H9 (cell line): ENCODE results near the gene FAM32A. TPM values are rescaled to one million over a fixed set of nuclear protein-coding genes. Genes with fewer than 3 reads are reported as not detected.
A peak's percentile ranks its signal among the peaks of the same experiment; 100 is the strongest.

ENCODE experiments used
- DNase-seq: peaks from one replicate; pipeline ENCODE4 v3.0.0-alpha.2; 2017
- H2AFZ ChIP-seq: one replicate; pipeline ENCODE4 v1.6.1; 2013; ENCODE audit warnings: mild to moderate bottlenecking, low read length, control low read depth, moderate library complexity
- H2AK5ac ChIP-seq: 2 replicates; pipeline ENCODE4 v1.6.1; 2013; ENCODE audit warnings: low read length, control low read depth, mixed read lengths; ENCODE audit not compliant: insufficient read length
- H2BK120ac ChIP-seq: one replicate; pipeline ENCODE4 v1.6.1; 2013; ENCODE audit warnings: low read depth, mild to moderate bottlenecking, low read length, control low read depth, inconsistent platforms; ENCODE audit not compliant: poor library complexity, severe bottlenecking
- H2BK12ac ChIP-seq: 2 replicates; pipeline ENCODE4 v1.6.1; 2013; ENCODE audit warnings: low read length, control low read depth, mixed read lengths, low read depth; ENCODE audit not compliant: insufficient read length
- H2BK15ac ChIP-seq: 2 replicates; pipeline ENCODE4 v1.6.1; 2013; ENCODE audit warnings: low read depth, low read length, control low read depth
- H2BK20ac ChIP-seq: one replicate; pipeline ENCODE4 v1.6.1; 2013; ENCODE audit warnings: low read depth, mild to moderate bottlenecking, low read length, control low read depth, inconsistent platforms; ENCODE audit not compliant: poor library complexity, severe bottlenecking
- H2BK5ac ChIP-seq: 2 replicates; pipeline ENCODE4 v1.6.1; 2013; ENCODE audit warnings: low read length, control low read depth, mixed read lengths; ENCODE audit not compliant: insufficient read length
- H3K14ac ChIP-seq: 2 replicates; pipeline ENCODE4 v1.6.1; 2013; ENCODE audit warnings: low read length, control low read depth; ENCODE audit not compliant: insufficient read depth
- H3K18ac ChIP-seq: 2 replicates; pipeline ENCODE4 v1.6.1; 2013; ENCODE audit warnings: low read depth, mild to moderate bottlenecking, mixed read lengths, low read length, control low read depth; ENCODE audit not compliant: insufficient read length
- H3K23ac ChIP-seq: 2 replicates; pipeline ENCODE4 v1.6.1; 2013; ENCODE audit warnings: low read length, control low read depth, mixed read lengths, low read depth; ENCODE audit not compliant: insufficient read length
- H3K23me2 ChIP-seq: 2 replicates; pipeline ENCODE4 v1.6.1; 2013; ENCODE audit warnings: low read depth, mild to moderate bottlenecking, mixed read lengths, low read length, control low read depth; ENCODE audit not compliant: insufficient read length, poor library complexity, severe bottlenecking
- H3K27ac ChIP-seq: 2 replicates; pipeline ENCODE4 v1.5.1; 2013; ENCODE audit warnings: low read length, control low read depth, mixed read lengths, low read depth; ENCODE audit not compliant: insufficient read length
- H3K27me3 ChIP-seq: 2 replicates; pipeline ENCODE4 v1.6.1; 2013; ENCODE audit warnings: low read length, control low read depth, inconsistent platforms; ENCODE audit not compliant: insufficient read depth
- H3K4ac ChIP-seq: 2 replicates; pipeline ENCODE4 v1.6.1; 2013; ENCODE audit warnings: low read depth, mild to moderate bottlenecking, control low read depth, inconsistent platforms, low read length, moderate library complexity
- H3K4me1 ChIP-seq: 2 replicates; pipeline ENCODE4 v1.6.1; 2013; ENCODE audit warnings: low read length, control low read depth, inconsistent platforms; ENCODE audit not compliant: insufficient read depth
- H3K4me2 ChIP-seq: 2 replicates; pipeline ENCODE4 v1.6.1; 2013; ENCODE audit warnings: low read length, control low read depth, mixed read lengths; ENCODE audit not compliant: insufficient read length, insufficient read depth
- H3K56ac ChIP-seq: 2 replicates; pipeline ENCODE4 v1.6.1; 2013; ENCODE audit warnings: low read depth, mild to moderate bottlenecking, mixed read lengths, low read length, control low read depth; ENCODE audit not compliant: insufficient read length
- H3K79me1 ChIP-seq: 2 replicates; pipeline ENCODE4 v1.6.1; 2013; ENCODE audit warnings: low read depth, mild to moderate bottlenecking, moderate library complexity, low read length, control low read depth, inconsistent platforms; ENCODE audit not compliant: insufficient read depth, poor library complexity, severe bottlenecking
- H3K79me2 ChIP-seq: 2 replicates; pipeline ENCODE4 v1.6.1; 2013; ENCODE audit warnings: low read length, control low read depth, inconsistent platforms; ENCODE audit not compliant: insufficient read depth
- H3K9ac ChIP-seq: 2 replicates; pipeline ENCODE4 v1.6.1; 2013; ENCODE audit warnings: low read length, control low read depth, mixed read lengths; ENCODE audit not compliant: insufficient read length; ENCODE audit errors: extremely low read depth
- H3K9me3 ChIP-seq: one replicate; pipeline ENCODE4 v1.6.1; 2013; ENCODE audit warnings: low read depth, low read length, inconsistent platforms; ENCODE audit not compliant: control insufficient read depth
- H3T11ph ChIP-seq: one replicate; pipeline ENCODE4 v1.6.1; 2013; ENCODE audit warnings: mild to moderate bottlenecking, low read length, control low read depth, inconsistent platforms
- H4K20me1 ChIP-seq: one replicate; pipeline ENCODE4 v1.6.1; 2013; ENCODE audit not compliant: control insufficient read depth, insufficient read length, insufficient read depth
- H4K5ac ChIP-seq: 2 replicates; pipeline ENCODE4 v1.6.1; 2013; ENCODE audit warnings: low read depth, mild to moderate bottlenecking, mixed read lengths, low read length, control low read depth; ENCODE audit not compliant: insufficient read length
- H4K8ac ChIP-seq: replicated peaks from 2 replicates; pipeline ENCODE4 v1.6.1; 2013; ENCODE audit warnings: low read length, control low read depth, mixed read lengths, low read depth; ENCODE audit not compliant: insufficient read length
- H4K91ac ChIP-seq: 2 replicates; pipeline ENCODE4 v1.6.1; 2013; ENCODE audit warnings: low read depth, mild to moderate bottlenecking, moderate library complexity, mixed read lengths, low read length, control low read depth; ENCODE audit not compliant: insufficient read length
- H3K27ac Mint-ChIP-seq, 3 experiments: 2 replicates in 2 of 3; 3 replicates in 1 of 3; pipeline ENCODE4 v1.8.0; 2020 to 2021; ENCODE audit warnings: mixed read lengths in 3 of 3, mild to moderate bottlenecking in 1 of 3, moderate library complexity in 1 of 3
- H3K27me3 Mint-ChIP-seq: 2 replicates; pipeline ENCODE4 v1.8.0; 2021; ENCODE audit warnings: low read depth, mild to moderate bottlenecking, moderate library complexity, mixed read lengths
- H3K36me3 Mint-ChIP-seq, 3 experiments: 2 replicates in 2 of 3; 3 replicates in 1 of 3; pipeline ENCODE4 v1.8.0; 2020 to 2021; ENCODE audit warnings: low read depth in 3 of 3, mixed read lengths in 3 of 3; ENCODE audit not compliant: insufficient read depth in 1 of 3
- H3K4me1 Mint-ChIP-seq, 2 experiments: 2 replicates each; pipeline ENCODE4 v1.8.0; 2020; ENCODE audit warnings: mixed read lengths in 2 of 2
- H3K4me3 Mint-ChIP-seq, 2 experiments: 2 replicates in 1 of 2; 3 replicates in 1 of 2; pipeline ENCODE4 v1.8.0; 2020 to 2021; ENCODE audit warnings: mild to moderate bottlenecking in 2 of 2, mixed read lengths in 2 of 2, moderate library complexity in 1 of 2
- H3K9me3 Mint-ChIP-seq, 2 experiments: 2 replicates in 1 of 2; 3 replicates in 1 of 2; pipeline ENCODE4 v1.8.0; 2020; ENCODE audit warnings: mild to moderate bottlenecking in 2 of 2, mixed read lengths in 2 of 2, moderate library complexity in 1 of 2
- WGBS: extraction: QIAGEN DNeasy Blood & Tissue Kit; methylation state at CpG from one replicate; pipeline ENCODE4 v1.1.7; 2013; ENCODE audit warnings: missing lambda C conversion rate, low lambda C conversion rate, mixed read lengths; ENCODE audit not compliant: insufficient read length; ENCODE audit errors: extremely low coverage; 5-methylcytosine and 5-hydroxymethylcytosine counted together
- total RNA-seq: library from RNA; stranded (reverse); gene quantifications from 2 replicates; pipeline ENCODE4 v1.2.1, GENCODE V29; 2021
- TF ChIP-seq, protein P1 (sequence below): fragments of 200-600 bp; sonication (generic); conservative IDR thresholded peaks from 3 replicates; pipeline ENCODE4 v1.8.0; 2021; ENCODE audit warnings: antibody characterized with exemption, mild to moderate bottlenecking

FAM32A gene
- total RNA-seq, 1 experiment from 2014 or later: 91.9 TPM

DNA sequence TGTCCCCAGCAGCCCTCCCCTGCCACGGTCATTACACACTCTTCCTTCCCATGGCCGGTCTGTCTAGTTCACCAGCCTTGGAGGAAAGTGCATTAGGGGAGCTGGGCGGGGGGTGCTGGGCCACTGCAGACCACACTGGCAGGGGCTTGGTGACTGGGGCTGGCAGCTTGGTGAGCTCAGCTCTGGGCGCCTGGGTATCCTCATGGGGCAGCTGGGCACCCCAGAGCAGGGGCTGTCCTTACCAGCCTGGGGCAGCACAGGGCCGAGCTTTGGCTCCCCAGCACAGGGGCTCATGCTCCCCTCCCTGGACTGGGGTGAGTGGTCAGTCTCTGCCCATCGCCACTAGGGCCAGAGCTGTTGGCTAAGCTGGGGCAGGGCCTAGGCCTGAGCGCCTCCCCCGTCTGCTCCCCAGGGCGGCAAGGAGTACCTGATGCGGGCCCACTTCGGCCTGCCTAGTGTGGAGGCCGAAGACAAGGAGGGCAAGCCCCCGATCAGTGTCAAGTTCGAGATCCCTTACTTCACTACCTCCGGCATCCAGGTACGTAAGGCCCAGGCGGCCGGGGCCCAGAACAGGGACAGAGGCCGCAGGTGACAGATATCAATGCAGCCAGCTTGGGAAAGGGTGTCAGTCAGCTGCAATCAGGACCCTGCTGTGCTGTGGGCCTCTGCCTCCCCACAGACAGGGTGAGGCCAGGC, 48.0 kb downstream of the FAM32A start:
- Histone ChIP-seq H4K91ac (no peak overlapping the region), H3K14ac (no peak overlapping the region), H2BK15ac (no peak overlapping the region), H2AFZ (no peak overlapping the region), H3T11ph (no peak overlapping the region), H3K4me2 (no peak overlapping the region), H2AK5ac (no peak overlapping the region), H3K27me3 (no peaks in the 10 kb centered on the region), H2BK5ac (no peak overlapping the region), H3K79me2 (no peaks in the 10 kb centered on the region), H4K20me1 (no peaks in the 10 kb centered on the region), H3K23me2 (no peaks in the 10 kb centered on the region), H3K56ac (no peak overlapping the region), H3K9ac (no peak overlapping the region), H3K4ac (no peak overlapping the region), H2BK120ac (no peak overlapping the region), H4K5ac (no peak overlapping the region), H4K8ac (no peak overlapping the region), H3K18ac (no peak overlapping the region), H3K4me1 (no peaks in the 10 kb centered on the region), H2BK20ac (no peak overlapping the region), H3K23ac (no peak overlapping the region), H3K79me1 (no peaks in the 10 kb centered on the region), H3K9me3 (no peaks in the 10 kb centered on the region), H2BK12ac (no peak overlapping the region), H3K27ac (no peak overlapping the region)
- Mint-ChIP-seq H3K4me3 (no peak overlapping the region), H3K4me1 (no peaks in the 10 kb centered on the region), H3K36me3 (peaks cover 3 to 28% (median 18%) of the 10 kb centered on the region in 3 experiments; a peak in 6 of 7 replicates), H3K9me3 (no peaks in the 10 kb centered on the region; a peak in 1 of 5 replicates), H3K27me3 (peaks cover 2% of the 10 kb centered on the region; the same call in 1 of the 2 replicates), H3K27ac (peak overlapping the region in 1 of 3 experiments; percentile 96; a peak in 2 of 7 replicates)
- no peak for DNase-seq
- WGBS: no CpG with 5 or more reads among the region's 19 CpGs
- TF ChIP-seq, protein P1, sequence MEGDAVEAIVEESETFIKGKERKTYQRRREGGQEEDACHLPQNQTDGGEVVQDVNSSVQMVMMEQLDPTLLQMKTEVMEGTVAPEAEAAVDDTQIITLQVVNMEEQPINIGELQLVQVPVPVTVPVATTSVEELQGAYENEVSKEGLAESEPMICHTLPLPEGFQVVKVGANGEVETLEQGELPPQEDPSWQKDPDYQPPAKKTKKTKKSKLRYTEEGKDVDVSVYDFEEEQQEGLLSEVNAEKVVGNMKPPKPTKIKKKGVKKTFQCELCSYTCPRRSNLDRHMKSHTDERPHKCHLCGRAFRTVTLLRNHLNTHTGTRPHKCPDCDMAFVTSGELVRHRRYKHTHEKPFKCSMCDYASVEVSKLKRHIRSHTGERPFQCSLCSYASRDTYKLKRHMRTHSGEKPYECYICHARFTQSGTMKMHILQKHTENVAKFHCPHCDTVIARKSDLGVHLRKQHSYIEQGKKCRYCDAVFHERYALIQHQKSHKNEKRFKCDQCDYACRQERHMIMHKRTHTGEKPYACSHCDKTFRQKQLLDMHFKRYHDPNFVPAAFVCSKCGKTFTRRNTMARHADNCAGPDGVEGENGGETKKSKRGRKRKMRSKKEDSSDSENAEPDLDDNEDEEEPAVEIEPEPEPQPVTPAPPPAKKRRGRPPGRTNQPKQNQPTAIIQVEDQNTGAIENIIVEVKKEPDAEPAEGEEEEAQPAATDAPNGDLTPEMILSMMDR: no peak
